HCT116 (cell line): ENCODE data around the gene BTNL9.

Experiments used
- CTCF ChIP-seq, 3 experiments: fragments of 200-600 bp in 1 of 3; sonication (generic) in 1 of 3; IDR thresholded peaks in 2 of 3; conservative IDR thresholded peaks in 1 of 3; 2 replicates each; pipeline ENCODE4 v1.5.1; 2012 to 2017; ENCODE audit warnings: low read depth in 2 of 3, low read length in 2 of 3, antibody characterized with exemption in 1 of 3, borderline replicate concordance in 1 of 3, control low read depth in 1 of 3, mild to moderate bottlenecking in 1 of 3, mixed read lengths in 1 of 3, mixed run types in 1 of 3, moderate library complexity in 1 of 3; ENCODE audit not compliant: insufficient read depth in 1 of 3
- EGR1 ChIP-seq: IDR thresholded peaks from 2 replicates; pipeline ENCODE4 v1.6.1; 2012; ENCODE audit warnings: low read depth
- EZH2 ChIP-seq: fragments of 200-600 bp; sonication (generic); IDR thresholded peaks from 2 replicates; pipeline ENCODE4 v1.6.1; 2017; ENCODE audit warnings: antibody characterized with exemption, mixed run types
- JUND ChIP-seq: IDR thresholded peaks from 2 replicates; pipeline ENCODE4 v1.6.1; 2012
- POLR2A ChIP-seq: IDR thresholded peaks from 2 replicates; pipeline ENCODE4 v1.7.0; 2011; ENCODE audit warnings: borderline replicate concordance; ENCODE audit not compliant: insufficient read depth, insufficient read length; ENCODE audit errors: extremely low read depth
- RAD21 ChIP-seq: IDR thresholded peaks from 2 replicates; pipeline ENCODE4 v1.6.1; 2012; ENCODE audit warnings: low read depth, mild to moderate bottlenecking
- REST ChIP-seq: IDR thresholded peaks from 2 replicates; pipeline ENCODE4 v1.6.1; 2012; ENCODE audit warnings: low read depth
- TCF7L2 ChIP-seq: IDR thresholded peaks from 2 replicates; pipeline ENCODE4 v1.7.0; 2011; ENCODE audit warnings: borderline replicate concordance, inconsistent platforms; ENCODE audit not compliant: insufficient read depth, insufficient read length; ENCODE audit errors: extremely low read depth
- YY1 ChIP-seq: IDR thresholded peaks from 2 replicates; pipeline ENCODE4 v1.6.1; 2011; ENCODE audit warnings: low read length, low read depth, moderate library complexity, mild to moderate bottlenecking; ENCODE audit not compliant: insufficient replicate concordance; ENCODE audit errors: extremely low read depth
- ZBTB33 ChIP-seq: IDR thresholded peaks from 2 replicates; pipeline ENCODE4 v1.6.1; 2011; ENCODE audit warnings: mild to moderate bottlenecking, low read length, moderate library complexity; ENCODE audit not compliant: insufficient replicate concordance; ENCODE audit errors: extremely low read depth
- ZNF274 ChIP-seq: fragments of 200-500 bp; sonication (Bioruptor generic); IDR thresholded peaks from 2 replicates; pipeline ENCODE4 v1.6.1; 2014; ENCODE audit warnings: mild to moderate bottlenecking, low read depth, low read length, inconsistent platforms

DNA sequence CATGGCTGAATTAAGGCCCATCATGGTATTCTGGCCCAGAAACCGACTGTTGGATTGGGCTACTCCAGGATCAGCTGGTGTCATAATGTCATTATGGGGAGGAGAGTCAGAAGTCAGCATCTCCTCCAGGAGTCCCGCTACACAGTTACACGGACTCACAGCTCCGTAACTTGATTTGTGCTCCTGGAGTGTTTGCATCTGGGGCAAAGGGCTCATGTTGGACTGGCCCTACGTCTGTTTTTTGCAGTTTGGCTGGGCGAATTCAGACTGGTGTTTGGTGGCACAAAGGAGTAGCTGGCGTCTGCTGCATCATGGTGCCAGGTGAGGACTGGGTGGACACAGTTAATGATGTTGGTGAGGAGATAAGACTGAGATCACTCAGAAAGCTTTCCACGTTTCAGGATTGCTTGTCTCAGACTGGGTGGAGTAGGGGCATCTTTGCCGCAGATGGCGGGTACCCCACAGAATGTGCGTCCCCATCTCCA, 59.6 kb downstream of the BTNL9 start:
- no peak for TF ChIP-seq CTCF (IDR thresholded peaks at IDR 0.05 in 2 of 3, conservative IDR thresholded peaks at IDR 0.05 in 1 of 3; ENCODE audit: borderline replicate concordance in 1 of 3, insufficient read depth in 1 of 3, low read depth in 2 of 3, low read length in 2 of 3)
- TF ChIP-seq ZNF274: no peak
- TF ChIP-seq JUND: no peak
- TF ChIP-seq TCF7L2: no peak
- TF ChIP-seq YY1: no peak
- TF ChIP-seq RAD21: no peak
- TF ChIP-seq POLR2A: no peak
- no peak for TF ChIP-seq EGR1
- no peak for TF ChIP-seq ZBTB33
- no peak for TF ChIP-seq EZH2
- no peak for TF ChIP-seq REST
